IPS-11a (cell line): ENCODE data around the gene KRTAP2-3.
"Not testable (repeated sequence)": the region's sequence is repeated elsewhere in the genome, so short reads cannot be mapped to it uniquely, and the experiment has no call there.

Experiments
- H3K4me3 ChIP-seq: one replicate; pipeline ENCODE4 v1.5.1; 2013; ENCODE audit warnings: low read depth, low read length, control low read depth

Gene KRTAP2-3, protein sequence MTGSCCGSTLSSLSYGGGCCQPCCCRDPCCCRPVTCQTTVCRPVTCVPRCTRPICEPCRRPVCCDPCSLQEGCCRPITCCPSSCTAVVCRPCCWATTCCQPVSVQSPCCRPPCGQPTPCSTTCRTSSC

DNA sequence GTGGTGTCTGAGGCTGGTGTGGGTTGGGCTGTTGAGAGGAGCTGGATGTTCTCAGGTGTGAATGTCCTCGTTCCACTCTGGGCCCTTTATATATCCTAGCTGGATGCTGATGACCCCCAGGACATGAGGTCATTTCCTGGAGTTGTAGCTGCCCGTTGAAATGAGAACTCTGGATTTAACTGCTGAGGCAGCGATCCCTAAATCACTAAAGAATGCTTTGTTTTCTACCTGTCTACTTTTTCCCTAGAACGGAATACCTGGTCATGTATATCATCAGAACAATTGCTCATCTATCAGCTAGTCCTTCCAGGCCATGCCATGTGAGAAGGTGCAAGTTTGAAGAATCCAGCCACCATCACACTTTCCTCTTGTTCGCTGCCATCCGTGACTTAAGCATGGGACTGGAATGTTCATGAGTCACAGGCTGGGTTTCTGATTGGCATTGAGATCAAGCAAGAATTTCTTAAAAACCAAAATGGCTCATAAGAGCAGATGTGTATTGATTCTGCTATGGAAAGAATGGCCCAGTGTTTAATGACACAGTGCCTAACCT is at the start of gene KRTAP2-3:
TSS of gene KRTAP2-3 (minus strand) at position 63 of the 553 bp plus-strand sequence. CDS start 64 bp downstream, outside the sequence.
- no peak within 1 kb of the TSS for H3K4me3 ChIP-seq

DNA sequence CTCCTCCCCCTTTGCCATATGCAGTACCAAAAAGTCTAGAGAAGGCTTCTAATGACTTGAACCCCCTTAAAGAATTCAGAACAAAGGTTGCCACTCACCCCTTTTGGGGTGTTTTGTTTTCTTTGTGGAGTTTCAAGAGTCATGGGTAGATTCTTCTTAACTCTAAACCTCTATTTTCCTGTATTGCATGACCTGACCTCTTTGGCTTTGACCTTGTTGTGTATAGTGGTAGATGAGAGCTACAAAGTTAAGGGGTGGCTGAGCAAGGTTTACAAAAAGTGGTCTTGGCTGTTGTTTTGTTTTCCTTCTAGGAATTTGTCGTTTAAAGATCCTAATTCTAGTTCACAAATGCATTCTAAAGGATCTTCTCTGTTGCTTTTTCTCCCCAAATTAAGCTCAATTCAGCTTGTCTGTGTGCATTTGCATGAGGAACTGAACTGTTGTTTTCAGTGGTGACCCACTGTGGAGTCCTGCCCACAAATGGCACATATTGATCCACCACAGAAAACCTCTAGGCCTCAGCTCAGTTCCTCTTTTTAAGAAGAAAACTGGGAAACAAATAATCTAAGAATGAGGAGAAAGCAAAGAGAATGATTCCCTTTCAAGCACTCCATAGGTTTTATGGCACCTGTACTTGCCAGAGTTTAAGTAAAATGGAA is 48.9 kb upstream of the KRTAP2-3 start:
- H3K4me3 ChIP-seq = not testable (repeated sequence)

DNA sequence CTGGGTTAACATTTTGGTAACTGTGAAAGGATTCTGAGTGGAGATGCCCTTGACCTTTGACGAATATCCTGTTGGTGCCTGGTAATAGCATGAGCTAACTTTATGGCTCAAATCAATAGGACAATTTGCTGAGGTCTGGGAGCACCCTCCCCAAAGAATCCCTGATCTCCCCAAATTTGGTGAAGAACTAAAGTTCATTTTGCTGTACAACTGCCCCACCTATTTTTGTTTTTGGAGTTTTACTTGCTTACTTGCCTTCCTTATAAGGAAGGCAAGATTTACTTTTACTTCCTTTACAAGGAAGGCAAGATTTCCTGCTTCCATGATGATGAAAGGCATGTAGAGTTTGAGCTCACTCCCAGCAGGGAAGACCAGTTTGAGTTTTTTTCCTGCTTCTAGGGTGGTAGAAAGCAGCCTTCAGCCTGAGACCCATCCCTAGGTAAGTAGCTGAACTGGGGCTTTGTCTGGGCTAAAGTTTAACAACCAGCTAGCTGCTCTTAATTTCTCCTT is 48.1 kb upstream of the KRTAP2-3 start:
- no peak overlapping the region for H3K4me3 ChIP-seq

DNA sequence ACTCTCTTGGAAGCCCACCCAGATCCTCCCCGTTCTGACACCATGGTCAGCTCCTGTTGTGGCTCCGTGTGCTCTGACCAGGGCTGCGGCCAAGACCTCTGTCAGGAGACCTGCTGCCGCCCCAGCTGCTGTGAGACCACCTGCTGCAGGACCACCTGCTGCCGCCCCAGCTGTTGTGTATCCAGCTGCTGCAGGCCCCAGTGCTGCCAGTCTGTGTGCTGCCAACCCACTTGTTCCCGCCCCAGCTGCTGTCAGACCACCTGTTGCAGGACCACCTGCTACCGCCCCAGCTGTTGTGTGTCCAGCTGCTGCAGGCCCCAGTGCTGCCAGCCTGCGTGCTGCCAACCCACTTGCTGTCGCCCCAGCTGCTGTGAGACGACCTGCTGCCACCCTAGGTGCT is 45.4 kb upstream of the KRTAP2-3 start, which contains the start of gene KRTAP4-9:
TSS of gene KRTAP4-9 (plus strand) at position 43 of the 400 bp plus-strand sequence. CDS start at position 43, 0 bp downstream.
- H3K4me3 ChIP-seq = not testable (repeated sequence)

DNA sequence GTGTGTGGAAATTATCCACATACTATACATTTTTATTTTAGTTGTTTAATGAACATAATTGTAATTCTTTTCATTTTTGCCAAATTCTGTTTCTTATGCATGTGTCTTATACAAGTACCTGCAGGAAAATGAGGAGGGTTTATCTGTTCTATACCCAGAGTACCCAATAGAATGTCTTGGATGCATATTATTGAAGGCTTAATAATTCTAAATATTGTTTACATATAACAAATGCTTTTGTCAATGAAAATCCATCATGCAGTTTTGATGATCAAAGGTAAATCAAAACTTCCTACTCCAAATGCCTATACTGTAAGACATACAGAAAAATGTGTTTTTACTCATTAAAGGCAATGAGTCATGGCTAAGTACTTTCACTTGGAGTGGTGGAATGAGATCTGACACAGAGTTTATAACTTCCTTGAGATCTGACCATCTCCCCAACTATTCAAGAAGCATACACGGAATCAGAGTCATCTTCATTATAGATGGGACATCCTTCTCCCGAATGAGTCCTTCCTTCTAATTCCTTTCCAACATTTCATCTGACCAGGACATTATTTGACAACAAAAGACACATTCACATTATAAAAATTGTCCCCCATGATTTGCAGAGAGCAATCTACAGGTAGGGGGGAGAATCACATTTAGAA is 44.6 kb upstream of the KRTAP2-3 start:
- H3K4me3 ChIP-seq = not testable (repeated sequence)

DNA sequence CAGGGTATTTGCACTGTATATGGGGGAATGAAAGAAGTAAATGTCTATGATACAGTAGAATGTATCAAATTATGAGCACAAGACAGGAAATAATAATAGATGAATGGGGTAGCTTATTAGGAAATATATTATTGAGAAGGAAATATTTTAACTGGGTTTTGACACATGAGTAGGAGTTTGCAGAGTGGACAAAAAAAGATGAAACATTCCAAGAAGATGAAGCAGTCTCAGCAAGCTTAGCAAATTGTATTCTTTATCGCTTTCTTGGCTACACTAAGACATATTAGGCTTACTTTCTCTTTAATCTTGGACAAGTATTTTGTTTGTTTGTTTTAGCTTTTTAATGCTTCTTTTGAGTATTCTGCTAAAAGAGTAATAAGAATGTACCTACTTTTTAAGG is 44.0 kb upstream of the KRTAP2-3 start:
- no peak overlapping the region for H3K4me3 ChIP-seq

DNA sequence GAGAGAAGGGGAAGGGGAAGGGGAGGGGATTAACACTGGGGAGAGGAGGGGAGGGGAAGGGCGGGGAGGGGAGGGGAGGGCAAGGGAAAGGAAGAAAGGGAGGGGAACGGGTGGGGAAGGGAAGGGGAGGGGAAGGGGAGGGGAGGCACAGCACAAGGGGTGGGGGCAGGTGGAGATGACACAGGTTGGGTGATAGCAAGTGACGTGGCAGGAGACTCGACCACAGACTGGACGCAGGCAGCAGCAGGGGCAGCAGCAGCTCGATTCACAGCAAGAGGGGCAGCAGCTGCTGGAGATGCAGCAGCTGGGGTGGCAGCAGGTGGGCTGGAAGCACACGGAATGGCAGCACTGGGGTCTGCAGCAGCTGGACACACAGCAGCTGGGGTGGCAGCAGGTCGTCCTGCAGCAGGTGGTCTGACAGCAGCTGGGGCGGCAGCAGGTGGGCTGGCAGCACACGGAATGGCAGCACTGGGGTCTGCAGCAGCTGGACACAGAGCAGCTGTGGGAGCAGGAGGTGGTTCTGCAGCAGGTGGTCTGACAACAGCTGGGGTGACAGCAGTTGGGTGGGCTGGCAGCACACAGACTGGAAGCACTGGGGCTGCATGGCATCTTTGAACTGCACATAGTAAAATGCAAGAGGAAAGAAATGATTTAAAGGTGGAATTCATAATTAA is 41.8 kb upstream of the KRTAP2-3 start, which contains the start of gene KRTAP4-16:
TSS of gene KRTAP4-16 (minus strand) at position 624 of the 674 bp plus-strand sequence. CDS start at position 624, 0 bp downstream.
- H3K4me3 ChIP-seq = no peak within 1 kb of the TSS

DNA sequence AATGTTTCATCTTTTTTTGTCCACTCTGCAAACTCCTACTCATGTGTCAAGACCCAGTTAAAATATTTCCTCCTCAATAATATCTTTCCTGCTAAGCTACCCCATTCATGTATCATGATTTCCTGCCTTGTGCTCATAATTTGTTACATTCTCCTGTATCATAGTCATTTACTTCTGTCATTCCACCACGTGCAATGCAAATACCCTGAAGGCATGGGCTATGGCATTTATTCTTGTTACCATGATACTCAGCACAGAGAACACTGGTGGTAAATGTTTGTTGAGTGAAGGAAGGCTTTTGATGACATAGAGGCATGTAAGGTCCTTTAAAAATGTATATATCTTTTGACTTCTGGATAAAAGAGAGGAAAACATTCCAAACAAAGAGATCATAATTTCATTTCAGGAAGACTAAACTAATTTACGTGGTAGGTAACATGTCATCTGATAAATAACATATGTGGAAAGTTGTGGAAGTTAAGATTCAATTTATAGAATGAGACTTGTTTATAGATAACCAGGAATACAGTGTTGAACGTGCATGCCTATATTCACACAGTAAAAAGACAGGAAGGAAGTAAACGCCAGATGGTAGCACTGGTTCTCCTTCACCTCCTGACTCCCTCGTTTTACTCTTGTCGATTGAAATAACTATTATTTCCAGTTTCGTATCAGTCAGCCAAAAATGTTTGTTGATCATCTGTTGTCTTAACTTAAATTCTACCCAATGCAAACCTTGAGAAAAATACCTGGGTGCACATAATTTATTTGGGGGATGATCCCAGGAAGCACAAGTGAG is 40.0 kb upstream of the KRTAP2-3 start:
- H3K4me3 ChIP-seq = not testable (repeated sequence)

DNA sequence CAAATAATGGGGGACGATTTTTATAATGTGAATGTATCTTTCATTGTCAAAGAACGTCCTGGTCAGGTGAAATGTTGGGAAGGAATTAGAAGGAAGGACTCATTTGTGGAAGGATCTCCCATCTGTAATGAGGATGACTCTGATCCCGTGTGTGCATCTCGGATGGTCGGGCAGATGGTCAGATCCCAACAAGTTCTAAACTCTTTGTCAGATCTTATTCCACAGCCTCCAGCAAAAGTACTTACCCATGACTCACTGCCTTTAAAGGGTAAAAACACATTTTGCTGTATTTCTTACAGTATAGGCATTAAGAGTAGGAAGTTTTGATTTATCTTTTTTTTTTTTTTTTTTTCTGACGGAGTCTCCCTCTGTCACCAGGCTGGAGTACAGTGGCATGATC is 38.6 kb upstream of the KRTAP2-3 start:
- no peak overlapping the region for H3K4me3 ChIP-seq

DNA sequence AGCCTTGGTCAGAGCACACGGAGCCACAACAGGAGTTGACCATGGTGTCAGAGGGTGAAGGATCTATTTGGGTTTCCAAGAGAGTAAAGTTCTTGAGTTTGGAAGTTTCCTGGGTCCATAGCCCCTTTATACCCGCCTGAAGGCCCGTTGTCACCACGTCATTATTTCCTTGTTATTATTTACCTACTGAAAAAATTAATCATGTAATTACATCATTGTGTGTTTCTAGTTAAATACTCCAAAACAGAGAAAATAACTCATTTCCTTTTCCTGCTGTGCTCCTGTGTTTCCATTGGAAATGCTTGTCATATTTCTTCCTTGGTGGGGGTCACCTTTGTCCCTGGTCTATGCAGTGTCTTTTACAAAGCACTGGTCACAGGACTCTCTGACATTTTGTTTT is 38.1 kb upstream of the KRTAP2-3 start, which contains the start of gene KRTAP4-8:
TSS of gene KRTAP4-8 (minus strand) at position 101 of the 400 bp plus-strand sequence. CDS start at position 43, 58 bp downstream.
- no peak within 1 kb of the TSS for H3K4me3 ChIP-seq

DNA sequence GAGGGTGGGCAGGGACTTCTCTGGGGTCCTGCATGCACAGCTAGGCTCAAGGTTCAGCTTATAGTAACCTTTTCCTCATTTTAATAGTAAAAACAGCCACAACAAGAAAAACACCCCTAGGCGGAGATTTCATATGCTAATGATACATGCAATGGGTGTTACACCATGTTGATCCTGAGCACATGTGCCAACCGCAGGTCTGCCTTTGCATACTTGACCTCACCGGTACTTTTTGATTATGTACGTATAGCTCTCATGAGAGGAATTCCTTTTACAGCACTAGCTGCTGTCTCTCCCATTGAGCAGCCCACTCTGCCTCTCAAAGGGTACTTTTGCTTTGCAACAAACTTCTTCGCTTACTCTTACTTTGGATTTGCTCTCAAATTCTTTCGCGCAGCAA is 36.1 kb upstream of the KRTAP2-3 start:
- no peak overlapping the region for H3K4me3 ChIP-seq

DNA sequence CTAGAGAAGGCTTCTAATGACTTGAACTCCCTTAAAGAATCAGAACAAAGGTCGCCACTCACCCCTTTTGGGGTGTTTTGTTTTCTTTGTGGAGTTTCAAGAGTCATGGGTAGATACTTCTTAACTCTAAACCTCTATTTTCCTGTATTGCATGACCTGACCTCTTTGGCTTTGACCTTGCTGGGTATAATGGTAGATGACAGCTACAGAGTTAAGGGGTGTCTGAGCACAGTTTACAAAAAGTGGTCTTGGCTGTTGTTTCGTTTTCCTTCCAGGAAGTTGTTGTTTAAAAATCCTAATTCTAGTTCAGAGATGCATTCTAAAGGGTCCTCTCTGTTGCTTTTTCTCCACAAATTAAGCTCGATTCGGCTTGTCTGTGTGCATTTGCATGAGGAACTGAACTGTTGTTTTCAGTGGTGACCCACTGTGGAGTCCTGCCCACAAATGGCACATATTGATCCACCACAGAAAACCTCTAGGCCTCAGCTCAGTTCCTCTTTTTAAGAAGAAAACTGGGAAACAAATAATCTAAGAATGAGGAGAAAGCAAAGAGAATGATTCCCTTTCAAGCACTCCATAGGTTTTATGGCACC is 28.9 kb upstream of the KRTAP2-3 start:
- not testable (repeated sequence) for H3K4me3 ChIP-seq

DNA sequence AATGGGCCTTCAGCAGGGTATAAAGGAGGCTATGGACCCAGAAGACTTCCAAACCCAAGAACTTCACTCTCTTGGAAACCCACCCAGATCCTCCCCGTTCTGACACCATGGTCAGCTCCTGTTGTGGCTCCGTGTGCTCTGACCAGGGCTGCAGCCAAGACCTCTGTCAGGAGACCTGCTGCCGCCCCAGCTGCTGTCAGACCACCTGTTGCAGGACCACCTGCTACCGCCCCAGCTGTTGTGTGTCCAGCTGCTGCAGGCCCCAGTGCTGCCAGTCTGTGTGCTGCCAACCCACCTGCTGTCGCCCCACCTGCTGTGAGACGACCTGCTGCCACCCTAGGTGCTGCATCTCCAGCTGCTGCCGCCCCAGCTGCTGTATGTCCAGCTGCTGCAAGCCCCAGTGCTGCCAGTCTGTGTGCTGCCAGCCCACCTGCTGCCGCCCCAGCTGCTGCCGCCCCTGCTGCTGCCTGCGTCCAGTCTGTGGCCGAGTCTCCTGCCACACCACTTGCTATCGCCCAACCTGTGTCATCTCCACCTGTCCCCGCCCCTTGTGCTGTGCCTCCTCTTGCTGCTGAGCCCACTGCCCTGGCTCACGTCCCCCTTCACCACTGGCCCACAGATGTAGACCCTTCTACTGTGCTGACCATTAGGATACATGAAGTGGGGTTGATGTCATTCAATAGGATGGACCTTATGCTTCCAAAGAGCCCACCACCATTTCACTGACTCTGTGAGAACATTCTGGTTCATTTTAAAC is 24.4 kb upstream of the KRTAP2-3 start, which contains the start of gene KRTAP4-7:
TSS of gene KRTAP4-7 (plus strand) at position 51 of the 757 bp plus-strand sequence. CDS start at position 108, 57 bp downstream.
- H3K4me3 ChIP-seq = not testable (repeated sequence)

DNA sequence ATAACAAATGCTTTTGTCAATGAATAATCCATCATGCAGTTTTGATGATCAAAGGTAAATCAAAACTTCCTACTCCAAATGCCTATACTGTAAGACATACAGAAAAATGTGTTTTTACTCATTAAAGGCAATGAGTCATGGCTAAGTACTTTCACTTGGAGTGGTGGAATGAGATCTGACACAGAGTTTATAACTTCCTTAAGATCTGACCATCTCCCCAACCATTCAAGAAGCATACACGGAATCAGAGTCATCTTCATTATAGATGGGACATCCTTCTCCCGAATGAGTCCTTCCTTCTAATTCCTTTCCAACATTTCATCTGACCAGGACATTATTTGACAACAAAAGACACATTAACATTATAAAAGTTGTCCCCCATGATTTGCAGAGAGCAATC is 23.5 kb upstream of the KRTAP2-3 start:
- H3K4me3 ChIP-seq = not testable (repeated sequence)

DNA sequence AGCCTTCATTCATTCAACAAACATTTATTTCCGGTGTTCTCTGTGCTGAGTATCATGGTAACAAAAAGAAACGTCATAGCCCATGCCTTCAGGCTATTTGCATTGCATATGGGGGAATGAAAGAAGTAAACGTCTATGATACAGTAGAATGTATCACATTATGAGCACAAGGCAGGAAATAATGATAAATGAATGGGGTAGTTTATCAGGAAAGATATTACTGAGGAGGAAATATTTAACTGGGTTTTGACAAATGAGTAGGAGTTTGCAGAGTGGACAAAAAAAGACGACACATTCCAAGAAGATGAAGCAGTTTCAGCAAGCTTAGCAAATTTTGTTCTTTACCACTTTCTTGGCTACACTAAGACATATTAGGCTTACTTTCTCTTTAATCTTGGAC is 22.7 kb upstream of the KRTAP2-3 start:
- no peak overlapping the region for H3K4me3 ChIP-seq

DNA sequence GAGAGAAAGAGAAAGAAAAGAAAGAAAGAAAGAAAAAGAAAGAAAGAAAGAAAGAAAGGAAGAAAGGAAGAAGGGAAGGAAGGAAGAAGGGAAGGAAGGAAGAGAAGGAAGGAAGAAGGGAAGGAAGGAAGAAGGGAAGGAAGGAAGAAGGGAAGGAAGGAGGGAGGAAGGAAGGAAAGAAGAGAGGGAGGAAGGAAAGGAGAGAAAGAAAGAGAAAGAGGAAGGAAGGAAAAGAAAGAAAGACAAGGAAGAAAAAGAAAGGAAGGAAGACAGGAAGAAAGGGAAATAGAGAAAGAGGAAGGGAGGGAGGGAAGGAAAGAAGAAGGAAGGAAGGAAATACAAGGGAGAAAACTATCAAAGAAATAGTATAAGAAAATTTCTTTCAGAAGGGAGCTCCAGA is 16.9 kb upstream of the KRTAP2-3 start:
- no peak overlapping the region for H3K4me3 ChIP-seq

DNA sequence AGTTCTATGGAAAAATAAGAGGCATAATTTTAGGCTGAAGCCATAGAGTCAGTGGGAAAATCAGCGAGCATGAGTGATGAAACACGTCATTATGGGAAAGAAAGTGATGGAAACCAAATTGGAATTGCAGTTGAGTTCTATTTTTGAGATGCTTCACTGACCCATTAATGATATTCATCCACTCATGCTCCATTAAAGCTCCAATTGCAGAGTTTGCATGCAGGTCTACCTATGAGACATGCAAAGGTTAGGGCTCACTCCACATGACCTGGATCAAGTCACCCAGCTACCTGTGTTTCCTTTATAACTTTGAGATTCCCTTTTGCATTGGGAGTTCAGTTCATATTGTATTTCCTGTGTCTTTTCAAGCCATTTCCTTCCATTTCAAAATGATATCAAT is 13.8 kb upstream of the KRTAP2-3 start:
- no peak overlapping the region for H3K4me3 ChIP-seq

DNA sequence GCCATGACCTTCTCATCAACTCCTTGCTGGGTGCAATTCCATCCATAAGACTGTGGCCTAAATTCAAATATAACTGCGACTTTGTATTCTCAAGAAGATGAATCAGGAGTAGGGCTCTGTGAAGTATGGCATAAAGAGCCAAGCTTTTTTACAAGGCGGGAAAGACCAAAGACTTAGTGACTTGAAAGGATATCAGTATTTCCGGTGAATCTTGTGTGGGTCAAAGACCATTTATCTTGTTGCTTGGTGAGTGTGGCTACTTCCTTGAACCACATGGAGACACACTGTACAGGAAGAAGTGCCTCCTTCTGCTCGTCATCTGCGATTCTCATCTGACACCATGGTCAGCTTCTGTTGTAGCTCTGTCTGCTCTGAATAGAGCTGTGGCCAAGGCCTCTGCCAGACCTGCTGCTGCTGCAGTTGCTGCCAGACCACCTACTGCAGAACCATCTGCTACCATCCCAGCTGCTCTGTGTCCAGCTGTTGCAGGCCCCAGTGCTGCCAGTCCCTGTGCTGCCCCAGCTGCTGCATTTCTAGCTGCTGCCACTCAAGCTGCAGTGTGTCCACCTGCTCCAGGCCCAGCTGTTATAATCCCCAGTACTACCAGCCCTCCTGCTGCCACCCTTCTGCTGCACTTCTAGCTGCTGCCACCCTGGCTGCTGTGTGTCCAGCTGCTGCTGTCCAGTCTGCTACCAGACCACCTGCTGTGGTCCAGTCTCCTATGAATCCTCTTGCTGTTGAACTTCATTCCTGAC is 11.9 kb upstream of the KRTAP2-3 start:
- H3K4me3 ChIP-seq = no peak overlapping the region
